T47D (cell line): ENCODE results near the gene POP4.

Experiments used
- DNase-seq, 2 experiments: peaks; one replicate each; pipeline versions ENCODE4 v3.0.0 to v3.0.0-alpha.2; 2011 to 2012; ENCODE audit warnings: low read depth in 1 of 2, low spot score in 1 of 2
- JUND ChIP-seq: IDR thresholded peaks from 2 replicates; pipeline ENCODE4 v1.6.1; 2012; ENCODE audit warnings: low read depth
- in situ Hi-C: cut with HindIII; loops from 2 replicates; pipeline ENCODE4 v1.10.0; 2016; ENCODE audit warnings: low sequenced_read_pairs, low pct_unique_long_range_greater_than_20kb

POP4 gene

DNA sequence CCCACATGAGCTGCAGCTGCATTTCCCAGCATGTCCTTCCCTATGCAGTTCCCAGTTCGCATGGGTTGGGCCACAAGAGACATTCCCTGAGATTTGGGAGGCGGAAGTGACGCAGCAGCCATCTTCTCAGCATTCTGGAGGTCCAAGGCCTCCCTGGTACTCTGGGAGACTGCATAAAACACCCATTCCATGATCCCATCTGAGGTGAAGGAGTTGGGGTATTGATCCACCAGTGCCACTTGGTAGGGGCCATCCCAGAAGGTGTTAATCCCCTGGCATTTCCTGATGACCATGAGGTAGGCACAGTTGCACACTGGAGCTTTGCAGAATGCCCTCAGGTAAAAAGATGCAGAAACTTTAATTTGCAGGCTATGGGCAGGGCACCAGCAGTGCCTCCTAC lies 25.4 kb downstream of the POP4 start:
- DNase-seq = no peak
- TF ChIP-seq JUND = no peak
- in situ Hi-C loops = no loop called here

DNA sequence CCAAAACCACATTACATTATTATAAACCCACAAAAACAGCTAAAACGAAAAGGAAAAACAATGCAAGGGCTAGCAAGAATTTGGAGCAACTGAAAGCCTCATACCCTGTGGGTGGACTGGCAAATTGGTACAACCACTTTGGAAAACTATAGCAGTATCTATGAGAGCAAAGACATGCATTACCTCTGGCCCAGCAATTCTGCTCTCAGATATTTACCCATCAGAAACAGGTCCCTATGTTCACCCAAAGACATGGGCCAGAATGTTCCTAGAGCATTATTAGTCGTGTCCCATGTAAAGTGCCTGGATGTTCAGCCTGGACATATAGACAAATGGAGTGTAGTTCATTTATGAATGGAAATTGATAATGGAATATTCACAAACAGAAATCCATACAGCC lies 27.9 kb downstream of the POP4 start:
- TF ChIP-seq JUND = no peak
- no peak for DNase-seq
- in situ Hi-C loops = no loop called here

DNA sequence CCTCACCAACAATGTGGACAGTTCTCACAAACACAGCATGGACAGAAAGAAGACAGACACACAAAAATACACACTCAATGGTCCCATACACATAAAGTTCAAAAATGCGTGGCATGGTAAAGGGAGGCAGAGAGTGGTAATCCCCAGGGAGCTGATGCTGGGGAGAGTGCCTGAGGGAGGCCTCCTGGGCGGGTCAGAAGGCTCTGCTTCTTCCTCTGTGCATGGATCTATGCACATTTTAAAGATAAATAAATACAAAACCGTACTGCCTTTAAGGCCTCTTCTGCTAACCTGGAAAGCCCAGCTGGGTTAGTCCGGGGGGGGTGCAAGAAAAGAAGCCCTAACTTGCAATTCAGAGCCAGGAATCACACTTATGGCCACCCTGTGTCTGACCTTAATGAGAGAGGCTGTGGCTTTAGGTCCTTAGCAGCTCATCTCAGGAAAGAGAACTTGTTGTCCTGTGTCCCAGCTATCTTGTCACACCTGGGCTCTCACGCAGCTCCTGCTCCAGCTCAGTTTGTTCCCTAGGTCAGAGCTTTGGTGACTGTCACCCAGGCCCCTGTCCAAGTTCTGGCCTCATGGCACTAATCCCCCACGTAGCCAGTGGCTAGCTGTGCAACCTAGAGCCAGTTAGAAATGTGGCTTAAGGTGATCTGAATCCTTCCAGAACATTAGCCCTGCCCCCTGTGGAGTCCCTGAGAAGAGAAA lies 28.5 kb downstream of the POP4 start:
- in situ Hi-C loops = no loop called here
- no peak for TF ChIP-seq JUND
- DNase-seq = no peak

DNA sequence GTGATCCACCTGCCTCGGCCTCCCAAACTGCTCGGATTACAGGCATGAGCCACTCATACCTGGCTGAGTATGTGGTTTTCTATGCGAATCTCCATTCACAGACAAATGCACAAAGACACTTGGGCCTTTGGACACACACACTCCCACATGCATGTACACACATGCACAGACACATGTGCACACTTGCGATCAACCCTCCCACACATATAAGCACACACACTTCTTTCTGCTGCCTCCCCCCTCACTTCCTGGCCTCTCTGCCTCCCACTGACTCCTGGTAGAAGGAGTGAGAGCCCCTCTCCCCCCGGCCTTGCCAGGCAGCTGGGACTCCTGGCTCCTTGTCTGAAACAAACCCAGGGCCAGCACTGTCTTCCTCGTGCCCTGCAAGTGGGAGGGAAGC lies 29.9 kb downstream of the POP4 start:
- TF ChIP-seq JUND = no peak
- in situ Hi-C loops = no loop called here
- DNase-seq = no peak

DNA sequence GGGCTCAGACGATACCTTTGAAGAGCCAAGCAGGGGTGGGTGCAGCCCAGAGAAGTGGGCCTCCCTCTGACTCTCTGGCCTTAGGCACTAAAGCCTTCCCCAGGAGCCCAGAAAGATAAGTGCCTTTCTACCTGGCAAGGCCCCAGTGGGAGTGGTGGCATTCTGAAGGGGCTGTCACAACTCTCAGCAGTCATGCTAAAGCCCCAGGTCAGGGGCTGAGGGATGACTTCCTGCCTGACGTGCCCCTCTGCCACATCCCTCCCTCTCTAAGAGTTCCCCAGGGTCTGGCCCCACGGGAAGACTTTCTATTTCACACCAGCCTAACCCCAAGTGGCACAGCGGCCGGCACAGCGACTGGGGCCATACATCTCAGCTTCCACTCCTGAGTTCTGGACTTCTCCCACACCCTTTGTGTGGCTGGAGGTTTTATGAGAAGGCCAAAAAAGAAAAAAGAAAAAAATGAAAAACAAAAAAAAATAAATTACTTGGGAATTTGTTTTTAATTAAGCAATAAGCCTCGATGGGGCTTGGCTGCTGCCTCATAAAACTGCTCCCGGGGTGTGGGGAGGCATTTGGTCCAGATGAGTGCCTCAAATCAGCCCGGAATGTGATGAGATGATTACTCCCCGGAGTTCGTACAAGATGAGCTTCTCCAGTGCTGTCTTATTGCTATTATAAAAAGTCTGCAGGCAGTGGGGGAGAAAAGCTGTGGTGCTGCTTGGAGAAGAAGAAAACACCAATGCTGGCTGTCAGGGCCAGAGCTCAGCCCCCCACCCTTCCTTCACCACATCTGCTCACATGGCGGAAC lies 30.7 kb downstream of the POP4 start:
- TF ChIP-seq JUND = no peak
- in situ Hi-C loops = no loop called here
- DNase-seq = no peak

DNA sequence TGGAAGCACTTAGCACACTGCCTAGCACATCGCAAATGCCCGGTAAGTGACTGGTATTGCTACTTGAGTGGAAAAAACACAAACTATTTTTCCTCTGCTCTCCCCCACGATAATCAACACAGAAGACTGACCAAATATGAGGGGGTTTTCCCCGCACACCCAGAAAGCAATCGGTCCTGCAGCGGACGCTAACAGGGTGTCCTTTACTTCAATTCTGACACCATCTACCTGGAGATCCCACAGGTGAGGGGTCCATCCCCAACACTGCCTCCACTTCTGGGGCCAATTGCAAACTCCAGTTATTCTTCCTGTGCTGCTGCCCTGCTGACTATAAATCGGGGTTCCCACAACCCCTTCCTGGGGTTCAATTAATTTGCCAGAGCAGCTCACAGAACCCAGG lies 33.0 kb downstream of the POP4 start:
- no peak for TF ChIP-seq JUND
- no peak for DNase-seq
- in situ Hi-C loops = no loop called here

DNA sequence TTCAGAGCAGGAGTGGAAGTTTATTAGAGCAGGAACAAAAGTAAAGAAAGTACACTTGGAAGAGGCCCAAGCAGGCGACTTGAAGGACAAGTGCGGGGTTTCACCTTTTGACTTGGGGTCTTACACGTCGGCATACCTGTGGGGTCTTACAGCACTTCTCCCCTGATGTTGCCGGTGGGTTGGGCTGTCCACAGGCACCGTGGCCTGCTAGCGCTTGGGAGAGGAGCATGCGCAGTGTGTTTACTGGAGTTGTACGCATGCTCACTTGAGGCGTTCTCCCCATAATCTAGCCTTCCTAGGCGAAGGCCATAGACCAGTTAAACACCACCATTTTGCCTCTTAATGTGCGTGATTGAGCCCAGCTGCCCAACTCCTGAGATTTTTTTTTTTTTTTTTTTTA lies 34.1 kb downstream of the POP4 start:
- in situ Hi-C loops = no loop called here
- no peak for TF ChIP-seq JUND
- no peak for DNase-seq

DNA sequence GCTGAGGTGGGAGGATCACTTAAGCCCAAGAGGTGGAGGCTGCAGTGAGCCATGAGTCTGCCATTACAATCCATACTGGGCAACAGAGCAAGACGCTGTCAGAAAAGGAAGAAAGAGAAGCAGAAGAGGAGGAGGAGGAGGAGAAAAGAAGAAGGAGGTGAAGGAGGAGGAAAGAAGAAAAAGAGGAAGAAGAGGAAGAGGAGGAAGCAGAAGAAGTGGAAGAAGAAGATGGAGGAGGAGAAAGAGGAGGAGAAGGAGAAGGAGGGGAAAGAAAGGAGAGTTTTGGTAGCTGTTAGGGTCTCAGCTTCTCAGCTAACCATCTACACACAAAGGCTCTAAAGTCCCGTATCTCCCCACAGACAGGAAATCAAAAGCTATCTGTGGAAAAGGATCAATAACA lies 35.5 kb downstream of the POP4 start:
- in situ Hi-C loops = no loop called here
- no peak for DNase-seq
- no peak for TF ChIP-seq JUND

DNA sequence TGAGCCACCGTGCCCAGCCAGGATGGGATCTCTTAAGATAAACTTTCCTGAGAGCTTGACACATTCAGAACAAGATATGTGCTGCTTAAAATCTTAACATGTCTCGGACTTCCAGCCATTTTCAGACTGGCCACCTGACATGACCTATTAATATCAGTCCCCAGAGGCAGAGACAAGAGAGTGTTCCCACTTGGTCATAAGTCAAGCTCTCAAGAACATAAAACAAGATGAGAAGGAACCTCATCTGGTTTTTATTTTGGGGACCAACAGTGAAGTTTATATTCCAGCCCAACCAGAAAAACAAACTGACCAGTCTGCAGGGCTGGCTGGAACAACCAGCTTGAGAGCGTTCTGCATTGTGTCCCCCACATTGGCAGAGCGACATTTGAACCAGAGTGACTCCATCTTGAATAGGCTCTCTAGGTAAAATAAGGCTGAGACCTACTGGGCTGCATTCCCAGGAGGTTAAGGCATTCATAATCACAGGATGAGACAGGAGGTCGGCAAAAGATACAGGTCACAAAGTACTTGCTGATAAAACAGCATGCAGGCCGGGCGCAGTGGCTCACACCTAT lies 37.4 kb downstream of the POP4 start:
- DNase-seq = no peak
- TF ChIP-seq JUND = no peak
- in situ Hi-C loops = no loop called here

DNA sequence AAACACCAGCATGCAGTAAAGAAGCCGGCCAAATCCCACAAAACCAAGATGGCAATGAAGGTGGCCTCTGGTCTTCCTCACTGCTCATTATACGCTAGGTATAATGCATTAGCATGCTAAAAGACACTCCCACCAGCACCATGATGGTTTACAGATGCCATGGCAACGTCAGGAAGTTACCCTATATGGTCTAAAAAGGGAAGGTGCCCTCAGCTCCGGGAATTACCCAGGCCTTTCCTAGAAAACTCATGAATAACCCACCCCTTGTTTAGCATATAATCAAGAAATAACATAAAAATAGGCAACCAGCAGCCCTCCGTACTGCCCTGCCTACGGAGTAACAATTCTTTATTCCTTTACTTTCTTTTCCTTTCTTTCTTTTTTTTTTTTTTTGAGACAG lies 38.1 kb downstream of the POP4 start:
- no peak for DNase-seq
- no peak for TF ChIP-seq JUND
- in situ Hi-C loops = no loop called here

DNA sequence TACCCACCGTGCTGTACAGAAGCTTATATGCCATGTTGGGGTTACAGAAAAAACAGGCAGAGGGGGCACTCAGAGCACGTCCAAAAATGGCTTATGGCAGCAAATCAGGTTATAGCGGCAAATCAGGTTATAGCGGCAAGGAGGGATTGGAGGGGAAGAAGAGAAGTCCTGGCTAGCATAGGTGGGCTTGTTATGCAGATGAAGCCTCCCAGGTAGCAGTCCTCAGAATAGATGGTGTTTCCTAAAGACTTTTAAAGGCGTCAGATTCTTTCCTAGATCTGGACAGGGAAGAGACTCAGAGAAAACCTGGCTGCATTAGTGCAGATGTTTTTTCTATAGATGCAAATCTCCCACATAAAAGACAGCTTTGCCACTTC lies 39.4 kb downstream of the POP4 start:
- no peak for DNase-seq
- no peak for TF ChIP-seq JUND
- in situ Hi-C loops = no loop called here

DNA sequence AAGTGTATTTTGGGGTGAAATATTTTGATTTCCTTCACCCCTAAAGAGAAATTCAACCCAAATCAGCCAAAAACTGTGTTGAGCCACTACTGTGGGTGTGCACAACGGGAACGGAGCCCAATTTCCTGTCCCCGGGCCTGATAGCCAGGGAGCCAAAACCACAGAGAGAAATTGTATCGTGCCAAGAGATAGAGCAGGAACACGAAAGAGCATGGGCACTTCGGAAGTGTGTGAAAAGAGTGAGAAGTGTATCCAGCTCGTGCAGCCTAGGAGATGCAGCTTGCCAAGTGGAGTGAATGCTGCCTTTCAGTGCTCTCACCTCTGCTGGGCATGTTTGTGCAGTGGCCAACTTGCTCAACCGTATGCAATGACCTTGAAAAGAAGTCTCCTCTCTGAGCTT lies 39.8 kb downstream of the POP4 start:
- in situ Hi-C loops = no loop called here
- no peak for DNase-seq
- TF ChIP-seq JUND = no peak

DNA sequence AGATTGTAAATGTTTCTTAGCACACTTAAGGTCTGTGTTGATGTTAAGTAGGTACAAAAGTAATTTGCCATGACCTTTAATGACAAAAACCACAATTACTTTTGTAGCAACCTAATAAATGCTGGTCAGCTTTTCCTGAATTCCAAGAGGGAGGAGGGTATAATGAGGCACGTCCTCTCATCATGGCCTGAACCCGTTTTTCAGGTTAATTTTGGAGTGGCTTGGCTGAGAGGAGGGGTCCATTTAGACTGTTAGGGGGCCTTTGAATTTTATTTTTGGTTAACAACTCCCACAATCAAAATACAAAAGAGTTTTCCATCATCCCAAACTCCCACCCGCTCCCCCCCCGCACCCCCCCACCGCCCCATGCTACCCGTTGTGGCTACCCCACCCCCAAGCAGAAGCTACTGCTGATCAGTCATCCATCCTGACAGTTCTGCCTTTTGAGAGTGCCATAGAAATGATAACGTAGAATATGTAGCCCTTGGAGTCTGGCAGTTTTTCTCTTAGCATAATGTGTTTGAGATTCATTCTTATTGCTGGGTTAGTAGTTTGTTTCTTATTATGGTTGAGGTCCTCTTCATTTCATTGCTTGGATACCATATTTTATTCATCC lies 44.8 kb downstream of the POP4 start:
- TF ChIP-seq JUND = no peak

More for the DNA sequence above, 44.8 kb downstream of the POP4 start:
- no peak for DNase-seq
- in situ Hi-C loops = no loop called here
